Esophagus muscularis mucosa (tissue), 4 donors: ENCODE measurements around the gene PCCB. TPM values are rescaled to one million over a fixed set of nuclear protein-coding genes. Genes with fewer than 3 reads are reported as not detected.
"Not testable (repeated sequence)": the region's sequence is repeated elsewhere in the genome, so short reads cannot be mapped to it uniquely, and the experiment has no call there.

Source experiments
- DNase-seq: peaks from one replicate; pipeline ENCODE4 v3.0.0-alpha.2; 2017; ENCODE audit errors: extremely low spot score
- H3K27ac ChIP-seq, 4 donors: fragments of 200-600 bp; sonication (generic); replicated peaks in 1 of 4; 1 replicate in 3 of 4; 2 replicates in 1 of 4; pipeline ENCODE4 v1.5.1; 2016 to 2019; ENCODE audit warnings: mild to moderate bottlenecking in 1 of 4
- H3K27me3 ChIP-seq, 4 donors: fragments of 200-600 bp; sonication (generic); one replicate each; pipeline versions ENCODE4 v1.5.1 to v1.6.0; 2016 to 2019
- H3K36me3 ChIP-seq, 4 donors: fragments of 200-600 bp; sonication (generic); one replicate each; pipeline ENCODE4 v1.5.1; 2016 to 2019
- H3K4me1 ChIP-seq, 4 donors: fragments of 200-600 bp; sonication (generic); one replicate each; pipeline ENCODE4 v1.5.1; 2016 to 2019
- H3K4me3 ChIP-seq, 4 donors: fragments of 200-600 bp; sonication (generic); 1 replicate in 2 of 4; 2 replicates in 2 of 4; pipeline ENCODE4 v1.5.1; 2016 to 2019; ENCODE audit warnings: mild to moderate bottlenecking in 4 of 4, moderate library complexity in 1 of 4
- H3K9me3 ChIP-seq, 4 donors: fragments of 200-600 bp; sonication (generic); 1 replicate in 3 of 4; 2 replicates in 1 of 4; pipeline ENCODE4 v1.5.1; 2016 to 2019
- CTCF ChIP-seq, 3 experiments: fragments of 200-600 bp in 2 of 3; fragments of 450-650 bp in 1 of 3; sonication (generic) in 2 of 3; IDR thresholded peaks; one replicate each; pipeline ENCODE4 v1.5.1; 2017 to 2019; ENCODE audit warnings: antibody characterized with exemption in 3 of 3, mild to moderate bottlenecking in 2 of 3, moderate library complexity in 1 of 3
- EP300 ChIP-seq: sonication (generic); formaldehyde crosslinking; IDR thresholded peaks from one replicate; pipeline ENCODE4 v1.6.1; 2017; ENCODE audit warnings: antibody characterized with exemption
- POLR2A ChIP-seq: fragments of 450-650 bp; IDR thresholded peaks from one replicate; pipeline ENCODE4 v1.6.1; 2017; ENCODE audit warnings: antibody characterized with exemption, moderate library complexity, mild to moderate bottlenecking, low read depth
- POLR2AphosphoS5 ChIP-seq, 2 donors: sonication (generic); formaldehyde crosslinking; IDR thresholded peaks; one replicate each; pipeline ENCODE4 v1.6.1; 2017; ENCODE audit warnings: antibody characterized with exemption in 2 of 2
- WGBS: methylation state at CpG from one replicate; pipeline ENCODE4 v1.1.5; 2018; 5-methylcytosine and 5-hydroxymethylcytosine counted together
- intact Hi-C: fragments of 100-400 bp; cut with DNase I; formaldehyde crosslinking; loops from one replicate; pipeline ENCODE4 v1.15.1; 2023
- total RNA-seq, 4 donors: library from RNA; depleted of rRNA; stranded (reverse); fragments of >200 nt; gene quantifications; one replicate each; pipeline versions ENCODE4 v1.1.0 to v1.2.1, GENCODE V29; 2016

Gene PCCB
- 10 to 100 TPM; 25.8 to 35.6 (median 31.4) TPM for total RNA-seq

DNA sequence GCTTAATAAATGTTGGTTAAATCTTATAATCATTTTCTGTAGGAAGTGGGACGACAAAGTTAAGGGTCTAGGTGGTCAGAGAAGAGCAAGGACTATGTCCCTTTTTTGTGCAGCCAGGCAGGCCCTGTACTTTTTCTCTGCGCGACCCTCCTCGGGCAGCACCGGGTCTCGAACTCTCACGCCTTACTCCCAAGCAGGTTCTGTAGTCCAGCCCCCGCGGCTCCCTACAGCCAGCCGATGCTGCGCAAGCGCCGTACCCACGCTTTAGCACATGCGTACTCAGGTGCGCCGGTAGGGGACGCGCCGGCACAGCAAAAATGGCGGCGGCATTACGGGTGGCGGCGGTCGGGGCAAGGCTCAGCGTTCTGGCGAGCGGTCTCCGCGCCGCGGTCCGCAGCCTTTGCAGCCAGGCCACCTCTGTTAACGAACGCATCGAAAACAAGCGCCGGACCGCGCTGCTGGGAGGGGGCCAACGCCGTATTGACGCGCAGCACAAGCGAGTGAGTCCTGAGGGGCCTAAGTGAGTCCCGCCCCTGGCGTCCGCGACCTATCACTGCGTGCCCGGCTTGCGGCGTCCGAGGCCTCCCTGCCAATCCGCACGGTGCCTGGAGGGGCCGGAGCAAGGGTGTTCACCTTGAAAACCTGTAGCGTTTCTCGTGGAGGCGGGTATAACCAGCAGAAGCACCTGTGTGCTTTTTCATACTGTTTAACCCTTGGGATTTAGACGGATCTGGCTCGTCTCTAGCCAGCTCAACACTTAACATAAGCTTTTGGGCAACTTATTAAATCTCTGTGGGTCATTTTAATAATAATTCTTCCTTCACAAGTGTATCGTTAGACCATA lies at the start of gene PCCB:
TSS of gene PCCB (plus strand) at position 282 of the 844 bp plus-strand sequence. CDS start at position 318, 36 bp downstream.
- peak; percentile 82 to 90 for TF ChIP-seq POLR2AphosphoS5 (IDR thresholded peaks at IDR 0.05)
- TF ChIP-seq POLR2A, result peak; percentile 30
- no peak for TF ChIP-seq EP300
- peak; percentile 68 to 82 (median 76) for TF ChIP-seq CTCF (IDR thresholded peaks at IDR 0.05)
- no peaks in the 10 kb centered on the region for H3K27me3 ChIP-seq
- H3K27ac ChIP-seq, result peak within 1 kb of the TSS; percentile 87 to 94 (median 92)
- 0% methylated on average over 22 of the region's 64 CpGs for WGBS
- H3K9me3 ChIP-seq, result no peaks in the 10 kb centered on the region
- H3K4me3 ChIP-seq, result peak within 1 kb of the TSS; percentile 65 to 87 (median 73)
- intact Hi-C loops, result loop anchor here (2.0 to 10.0 kb wide), 3 partner anchors 55 to 505 kb away; partner anchors contain the start of gene STAG1
- peak; percentile 98 for DNase-seq
- H3K36me3 ChIP-seq, result no peaks in the 10 kb centered on the region
- peaks cover 20 to 22% (median 21%) of the 10 kb centered on the region in 4 donors for H3K4me1 ChIP-seq

DNA sequence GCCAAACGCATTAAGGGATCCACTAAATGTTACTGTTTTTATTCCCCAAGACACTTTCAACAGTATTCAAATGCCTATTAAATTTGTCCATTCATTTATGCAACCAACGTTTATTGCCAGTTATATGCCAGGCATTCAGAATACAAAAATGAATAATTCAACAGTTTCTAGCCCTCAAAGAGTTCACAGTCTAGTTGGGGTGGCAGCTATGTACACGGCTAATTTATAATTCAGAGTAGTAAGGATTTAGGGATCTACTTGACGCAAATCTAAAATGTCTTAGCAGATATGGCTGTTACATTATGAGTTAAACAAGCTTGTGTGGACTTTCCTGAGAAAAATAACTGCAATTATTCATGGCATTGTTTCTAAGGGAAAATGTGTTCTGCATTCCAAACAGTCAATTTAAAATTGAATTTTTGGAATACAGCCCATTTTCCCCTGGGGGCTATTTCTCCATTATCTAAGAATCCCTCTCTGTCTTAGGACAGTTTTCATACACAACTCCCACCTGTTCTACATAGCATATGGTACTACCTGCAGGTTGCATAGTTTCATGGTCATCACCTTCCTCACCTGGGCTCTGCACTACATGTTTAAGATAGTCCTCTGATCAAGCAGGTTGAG lies 42.5 kb upstream of the PCCB start:
- no peak overlapping the region for H3K27ac ChIP-seq
- 64% methylated on average over 4 of the region's 4 CpGs for WGBS
- no peak for DNase-seq
- TF ChIP-seq POLR2A (no peak), CTCF (IDR thresholded peaks at IDR 0.05) (no peak), POLR2AphosphoS5 (IDR thresholded peaks at IDR 0.05) (no peak), EP300 (no peak)
- no peaks in the 10 kb centered on the region for H3K9me3 ChIP-seq
- no peaks in the 10 kb centered on the region for H3K4me1 ChIP-seq
- intact Hi-C loops, result loop anchor here (10.0 kb wide), 1 partner anchor 127 kb away; no protein-coding TSS in a partner anchor
- no peak overlapping the region for H3K4me3 ChIP-seq
- no peaks in the 10 kb centered on the region for H3K36me3 ChIP-seq
- H3K27me3 ChIP-seq, result no peaks in the 10 kb centered on the region

DNA sequence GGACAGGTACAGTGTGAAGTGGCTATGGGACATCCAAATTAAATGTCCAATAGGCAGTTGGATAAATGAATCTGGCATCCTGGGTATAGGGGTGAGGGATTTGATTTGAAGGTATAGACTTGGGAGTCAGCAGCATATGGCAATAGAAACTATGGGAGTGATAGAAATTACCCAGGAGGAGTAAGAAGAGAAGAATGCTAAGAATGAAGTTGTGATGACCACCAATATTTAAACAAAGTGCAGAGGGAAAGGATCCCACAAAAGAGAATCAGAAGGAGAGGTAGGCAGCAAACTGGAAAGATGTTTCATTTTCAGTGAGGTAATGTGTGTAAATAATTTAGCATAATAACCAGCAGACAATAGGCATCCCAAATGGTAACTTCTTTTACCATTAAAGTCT lies 40.2 kb upstream of the PCCB start:
- H3K4me1 ChIP-seq, result no peaks in the 10 kb centered on the region
- intact Hi-C loops, result loop anchor here (10.0 kb wide), 1 partner anchor 125 kb away; no protein-coding TSS in a partner anchor
- no peak for DNase-seq
- TF ChIP-seq POLR2AphosphoS5 (IDR thresholded peaks at IDR 0.05), result no peak
- no peaks in the 10 kb centered on the region for H3K36me3 ChIP-seq
- H3K27me3 ChIP-seq, result no peaks in the 10 kb centered on the region
- H3K4me3 ChIP-seq, result no peak overlapping the region
- H3K27ac ChIP-seq, result no peak overlapping the region
- no peaks in the 10 kb centered on the region for H3K9me3 ChIP-seq

GRCh38 chr3:136211547-136211946 lies 38.6 kb upstream of the PCCB start:
- no peaks in the 10 kb centered on the region for H3K4me1 ChIP-seq
- no peak overlapping the region for H3K4me3 ChIP-seq
- WGBS, result 79% methylated on average over 2 of the region's 2 CpGs
- H3K27me3 ChIP-seq, result no peaks in the 10 kb centered on the region
- H3K27ac ChIP-seq, result no peak overlapping the region
- intact Hi-C loops, result no loop called here
- no peak for TF ChIP-seq POLR2AphosphoS5 (IDR thresholded peaks at IDR 0.05)
- no peak for TF ChIP-seq EP300
- no peak for TF ChIP-seq CTCF (IDR thresholded peaks at IDR 0.05)
- no peak for TF ChIP-seq POLR2A
- DNase-seq, result no peak
- no peaks in the 10 kb centered on the region for H3K36me3 ChIP-seq
- no peaks in the 10 kb centered on the region for H3K9me3 ChIP-seq

DNA sequence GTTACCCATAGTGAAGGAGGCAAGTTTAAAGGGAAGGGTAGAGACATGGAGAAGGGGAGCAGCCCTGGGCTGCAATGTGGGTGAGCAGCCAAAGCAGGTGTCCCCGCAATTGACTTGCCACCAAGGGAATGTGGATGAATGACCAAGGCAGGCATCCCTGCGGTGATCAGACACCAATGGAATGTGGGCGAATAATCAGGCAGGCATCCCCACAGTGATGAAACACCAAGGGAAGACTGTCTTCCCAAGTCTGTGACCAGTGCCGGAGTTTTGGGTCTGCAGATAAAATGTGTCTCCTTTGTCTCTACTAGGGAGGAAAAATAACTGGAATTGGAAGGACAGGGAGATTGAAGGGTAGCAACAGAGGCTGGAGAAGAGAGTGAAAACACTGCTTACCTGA lies 27.4 kb upstream of the PCCB start:
- 98% methylated on average over 4 of the region's 4 CpGs for WGBS
- H3K36me3 ChIP-seq, H3K4me1 ChIP-seq, H3K4me3 ChIP-seq, H3K27me3 ChIP-seq, H3K9me3 ChIP-seq, intact Hi-C loops, H3K27ac ChIP-seq, DNase-seq: not testable (repeated sequence)
